GM18499 (cell line): ENCODE measurements around the gene LTF.
"Not testable (repeated sequence)": the region's sequence is repeated elsewhere in the genome, so short reads cannot be mapped to it uniquely, and the experiment has no call there.

ENCODE experiments used
- ATAC-seq: cut with Tn5 transposase; IDR thresholded peaks from one replicate; pipeline ENCODE4 v1.9.1; 2021; ENCODE audit warnings: moderate number of reproducible peaks; ENCODE audit not compliant: insufficient read depth, unreplicated experiment

LTF gene

GRCh38 chr3:46464326-46465195 lies at the start of gene LTF:
Gene LTF, minus strand, starts transcription at chr3:46464905. Its CDS starts 38 bp downstream, at chr3:46464867.
- no peak for ATAC-seq

DNA sequence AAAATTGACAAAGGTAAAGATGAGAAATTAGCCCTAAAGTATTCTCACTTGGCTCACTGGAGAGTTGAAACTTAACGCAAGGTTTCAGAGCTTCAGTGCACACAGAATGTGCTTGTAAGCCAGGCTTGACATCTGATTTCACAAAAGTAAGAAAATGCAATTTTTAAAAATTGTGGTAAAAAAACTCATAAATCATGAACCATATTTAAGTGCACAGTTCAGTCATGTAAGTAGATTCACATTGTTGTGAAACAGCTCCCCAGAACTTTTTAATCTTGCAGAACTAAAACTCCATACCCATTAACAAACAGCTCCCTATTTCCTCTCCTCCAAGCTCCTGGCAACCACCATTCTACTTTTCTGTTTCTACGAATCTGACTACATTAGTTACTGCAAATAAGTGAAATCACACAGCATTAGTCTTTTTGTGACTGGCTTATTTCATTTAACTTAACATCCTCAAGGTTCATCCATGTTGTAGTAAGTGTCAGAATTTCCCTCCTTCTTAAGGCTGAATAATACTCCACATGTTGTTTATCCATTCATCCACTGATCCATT lies 47.6 kb upstream of the LTF start:
- ATAC-seq: no peak

- ATAC-seq: no peak
Measured at GRCh38 chr3:46509661-46510187, 45.0 kb upstream of the LTF start.

- ATAC-seq: no peak
Measured at GRCh38 chr3:46508850-46509591, 44.3 kb upstream of the LTF start.

- ATAC-seq: no peak
Measured at GRCh38 chr3:46506526-46506925, 41.8 kb upstream of the LTF start.

- no peak for ATAC-seq
Measured at GRCh38 chr3:46505953-46506352, 41.2 kb upstream of the LTF start.

- ATAC-seq: no peak
Measured at GRCh38 chr3:46504789-46505188, 40.1 kb upstream of the LTF start.

DNA sequence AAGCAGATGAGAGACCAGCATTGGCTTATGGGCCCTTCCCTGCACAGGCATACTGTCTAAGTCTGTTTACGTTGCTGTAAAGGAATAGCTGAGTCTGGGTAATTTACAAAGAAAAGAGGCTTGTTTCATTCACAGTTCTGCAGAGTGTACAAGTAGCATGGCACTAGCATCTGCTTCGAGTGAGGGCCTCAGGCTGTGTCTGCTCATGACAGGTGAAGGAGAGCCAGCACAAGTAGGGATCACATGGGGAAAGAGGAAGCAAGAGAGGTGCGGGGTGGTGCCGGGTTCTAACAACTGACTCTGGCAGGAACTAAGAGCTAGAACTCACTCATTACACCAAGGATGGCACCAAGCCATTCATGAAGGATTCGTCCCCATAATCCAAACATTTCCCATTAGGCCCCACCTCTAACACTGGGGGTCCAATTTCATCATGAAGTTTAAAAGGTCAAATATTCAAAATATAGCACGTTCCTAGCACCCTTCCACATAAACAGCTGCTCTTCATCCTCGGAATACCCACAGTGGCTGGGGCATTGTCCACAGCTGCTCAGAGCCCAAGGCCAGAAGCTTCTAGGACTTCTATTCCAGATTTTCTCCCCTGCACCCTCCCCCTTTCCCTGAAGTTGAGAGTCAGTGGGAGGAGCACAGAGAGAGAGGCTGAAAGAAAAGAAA lies 38.6 kb upstream of the LTF start:
- no peak for ATAC-seq

- ATAC-seq: no peak
Measured at GRCh38 chr3:46501702-46502101, 37.0 kb upstream of the LTF start.

- no peak for ATAC-seq
Measured at GRCh38 chr3:46500656-46501635, 36.2 kb upstream of the LTF start.

- no peak for ATAC-seq
Measured at GRCh38 chr3:46498916-46499519, 34.3 kb upstream of the LTF start.

- ATAC-seq: no peak
Measured at GRCh38 chr3:46497556-46498265, 33.0 kb upstream of the LTF start, which contains the start of gene RTP3. Gene RTP3, plus strand, starts transcription at chr3:46497976. Its CDS starts 87 bp downstream, at chr3:46498063.

DNA sequence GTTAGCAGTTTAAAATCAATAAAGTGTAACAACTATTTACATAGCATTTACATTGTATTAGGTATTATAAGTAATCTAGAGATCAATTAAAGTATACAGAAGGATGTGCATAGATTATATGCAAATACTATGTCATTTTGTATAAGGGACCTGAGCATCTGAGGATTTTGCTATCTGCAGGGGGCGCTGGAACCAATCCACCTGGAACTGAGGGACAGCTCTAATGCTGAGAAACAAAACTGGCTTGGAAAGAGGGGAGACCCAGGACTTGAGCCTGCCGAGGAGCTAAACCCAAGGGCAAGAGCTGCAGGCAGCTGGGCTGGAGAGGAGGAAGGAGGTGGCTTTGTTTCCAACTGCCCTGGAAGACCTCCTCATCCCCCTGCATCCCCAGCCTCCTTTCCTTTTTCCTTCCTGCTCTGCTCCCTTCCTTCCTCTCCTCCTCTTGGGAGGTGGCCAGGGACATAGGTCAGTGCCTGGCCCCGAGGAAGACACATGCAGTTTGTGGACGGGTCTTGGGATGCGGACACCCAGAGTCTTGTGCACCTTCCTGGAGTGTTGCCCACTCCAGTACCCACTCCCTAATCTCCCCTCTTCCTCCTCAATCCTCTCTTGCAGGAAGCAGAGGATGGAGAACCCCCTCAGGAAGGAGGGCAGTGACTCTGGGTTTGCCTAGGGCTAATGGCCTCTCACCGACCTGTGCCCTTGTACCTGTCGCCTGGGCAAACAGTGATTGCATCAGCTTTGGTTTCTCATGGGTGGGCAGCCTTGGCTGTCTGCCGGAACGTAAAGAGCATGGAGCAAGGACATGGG lies 32.2 kb upstream of the LTF start:
- ATAC-seq: no peak

DNA sequence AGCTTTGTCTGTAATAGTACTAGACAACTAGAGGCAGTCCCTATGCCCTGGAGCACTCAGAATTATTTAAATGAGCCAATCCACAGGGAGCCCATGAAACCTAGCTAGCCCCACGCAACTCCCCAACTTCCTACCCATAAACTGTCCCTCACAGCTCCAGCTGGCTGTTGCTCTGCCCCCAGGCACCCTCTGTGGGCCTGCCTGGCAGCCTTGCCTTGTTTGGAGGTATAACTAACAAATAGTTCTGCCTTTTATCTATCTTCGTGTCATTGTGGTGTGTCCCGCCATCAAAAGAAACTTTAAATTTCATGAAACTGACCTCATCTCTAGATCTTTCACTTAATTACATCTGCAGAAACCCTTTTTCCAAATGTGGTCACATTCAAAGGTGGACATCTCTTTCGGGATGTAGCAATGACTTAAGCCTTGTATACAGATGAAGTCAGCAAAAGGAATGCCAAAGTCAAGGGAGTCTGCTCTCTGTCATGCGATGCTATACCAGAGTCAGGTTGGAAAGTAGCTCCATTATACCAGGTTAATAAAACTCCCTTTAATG lies 31.3 kb upstream of the LTF start:
- no peak for ATAC-seq

DNA sequence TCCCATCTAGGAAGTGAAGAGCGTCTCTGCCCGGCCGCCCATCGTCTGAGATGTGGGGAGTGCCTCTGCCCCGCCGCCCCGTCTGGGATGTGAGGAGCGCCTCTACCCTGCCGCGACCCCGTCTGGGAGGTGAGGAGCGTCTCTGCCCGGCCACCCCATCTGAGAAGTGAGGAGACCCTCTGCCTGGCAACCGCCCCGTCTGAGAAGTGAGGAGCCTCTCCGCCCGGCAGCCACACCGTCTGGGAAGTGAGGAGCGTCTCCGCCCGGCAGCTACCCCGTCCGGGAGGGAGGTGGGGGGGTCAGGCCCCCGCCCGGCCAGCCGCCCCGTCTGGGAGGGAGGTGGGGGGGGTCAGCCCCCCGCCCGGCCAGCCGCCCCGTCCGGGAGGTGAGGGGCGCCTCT lies 29.8 kb upstream of the LTF start:
- not testable (repeated sequence) for ATAC-seq

DNA sequence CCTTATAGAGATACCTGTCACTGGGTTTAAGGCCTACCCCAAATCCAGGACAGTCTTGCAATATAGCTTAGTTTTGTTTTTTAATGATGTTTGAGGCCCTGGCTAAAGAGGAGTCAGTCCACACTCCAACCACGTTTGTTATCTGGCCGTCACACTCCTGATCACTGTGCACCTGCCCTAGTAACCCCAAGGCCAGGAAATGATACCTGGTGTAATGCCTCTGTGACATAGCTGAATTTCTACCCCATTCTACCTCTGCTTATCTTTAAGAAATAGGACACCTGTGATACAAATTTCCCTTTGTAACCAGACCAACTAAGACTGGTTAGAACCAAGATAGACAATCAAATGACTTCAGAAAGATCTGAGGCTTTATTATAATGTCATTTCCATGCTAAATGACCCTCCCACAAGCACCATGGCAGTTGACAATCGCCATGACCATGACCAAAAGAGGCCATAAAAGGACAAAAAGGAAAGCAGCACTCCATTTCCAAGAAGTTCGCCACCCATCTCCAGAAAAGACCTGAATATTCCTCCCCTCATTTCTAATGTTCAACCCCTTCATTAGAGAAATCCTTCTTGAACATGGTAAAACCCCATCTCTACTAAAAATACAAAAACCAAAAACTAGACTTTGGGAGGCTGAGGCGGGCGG lies 28.3 kb upstream of the LTF start:
- ATAC-seq: no peak
